ENCODE data around the gene SEL1L2. TPM values are rescaled to one million over a fixed set of nuclear protein-coding genes. Genes with fewer than 3 reads are reported as not detected.

SEL1L2 gene
- total RNA-seq, 1 experiment from 2014 or later, result not detected

DNA sequence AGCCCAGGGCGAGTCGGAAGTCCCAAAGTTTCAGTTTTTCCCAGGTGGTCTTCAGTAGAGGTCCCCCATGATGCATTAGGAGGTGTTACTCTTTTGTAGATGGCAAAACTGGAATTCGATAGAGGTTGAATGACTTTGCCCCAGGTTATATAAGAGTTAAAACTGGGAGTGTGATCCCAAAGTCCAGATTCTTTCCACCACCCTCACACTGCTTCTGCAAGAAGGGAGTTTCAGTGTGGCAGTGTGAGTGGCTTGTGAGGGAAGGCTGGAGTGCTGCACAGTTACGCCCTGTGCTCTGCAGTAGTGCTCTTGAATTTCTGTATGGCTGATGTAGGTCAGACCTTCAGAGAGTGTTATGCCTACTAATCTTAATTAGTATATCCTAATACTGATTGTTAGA, 175.7 kb downstream of the SEL1L2 start:
- peaks cover 4% of the 10 kb centered on the region; the same call in 1 of the 2 replicates for H3K36me3 ChIP-seq (ENCODE audit: control insufficient read depth, insufficient read depth, low read length)

GRCh38 chr20:13813910-13814309, 176.5 kb downstream of the SEL1L2 start:
- TF ChIP-seq CTCF (IDR thresholded peaks at IDR 0.05; ENCODE audit: insufficient read depth in 1 of 2, low read depth in 1 of 2, low read length in 1 of 2, severe bottlenecking in 1 of 2, unreplicated experiment in 1 of 2), result no peak
- ChIA-PET POLR2A (no interaction called here), CTCF (no interaction called here)
- H3K36me3 ChIP-seq (ENCODE audit: control insufficient read depth, insufficient read depth, low read length), result peaks cover 4% of the 10 kb centered on the region; the same call in 1 of the 2 replicates
- H3K4me1 ChIP-seq, result no peaks in the 10 kb centered on the region
- no peak overlapping the region for H3K4me3 ChIP-seq (ENCODE audit: low read depth, low read length)
- intact Hi-C loops (cut with micrococcal nuclease; ENCODE audit: unreplicated experiment), result no loop called here
- no peaks in the 10 kb centered on the region for H3K27me3 Mint-ChIP-seq (ENCODE audit: insufficient read depth, unreplicated experiment)
- H3K27ac Mint-ChIP-seq (ENCODE audit: unreplicated experiment), result no peak overlapping the region
- no peak for DNase-seq
- H3K4me3 Mint-ChIP-seq (ENCODE audit: unreplicated experiment), result no peak overlapping the region
- no peaks in the 10 kb centered on the region for H3K27me3 ChIP-seq (replicated peaks; ENCODE audit: control insufficient read depth, insufficient read depth, low read length)
- no peaks in the 10 kb centered on the region for H3K9me3 Mint-ChIP-seq (ENCODE audit: unreplicated experiment)
- peaks cover 11% of the 10 kb centered on the region for H3K36me3 Mint-ChIP-seq (ENCODE audit: insufficient read depth, unreplicated experiment)
- H3K4me1 Mint-ChIP-seq (ENCODE audit: low read depth, unreplicated experiment), result no peaks in the 10 kb centered on the region
- no TSS peak for BruUV-seq (replicated peaks)
- no peaks in the 10 kb centered on the region for H3K9me3 ChIP-seq

More for the DNA sequence above, 175.7 kb downstream of the SEL1L2 start:
- Mint-ChIP-seq H3K36me3 (ENCODE audit: insufficient read depth, unreplicated experiment) (peaks cover 11% of the 10 kb centered on the region), H3K4me3 (ENCODE audit: unreplicated experiment) (no peak overlapping the region), H3K9me3 (ENCODE audit: unreplicated experiment) (no peaks in the 10 kb centered on the region), H3K4me1 (ENCODE audit: low read depth, unreplicated experiment) (no peaks in the 10 kb centered on the region), H3K27me3 (ENCODE audit: insufficient read depth, unreplicated experiment) (no peaks in the 10 kb centered on the region), H3K27ac (ENCODE audit: unreplicated experiment) (no peak overlapping the region)
- H3K4me1 ChIP-seq, result no peaks in the 10 kb centered on the region
- no peaks in the 10 kb centered on the region for H3K9me3 ChIP-seq
- H3K27me3 ChIP-seq (replicated peaks; ENCODE audit: control insufficient read depth, insufficient read depth, low read length), result no peaks in the 10 kb centered on the region
- ChIA-PET CTCF (no interaction called here), POLR2A (no interaction called here)
- DNase-seq, result no peak
- TF ChIP-seq CTCF (IDR thresholded peaks at IDR 0.05; ENCODE audit: insufficient read depth in 1 of 2, low read depth in 1 of 2, low read length in 1 of 2, severe bottlenecking in 1 of 2, unreplicated experiment in 1 of 2), result no peak
- intact Hi-C loops (cut with micrococcal nuclease; ENCODE audit: unreplicated experiment), result no loop called here
- no peak overlapping the region for H3K4me3 ChIP-seq (ENCODE audit: low read depth, low read length)
- no TSS peak for BruUV-seq (replicated peaks)

DNA sequence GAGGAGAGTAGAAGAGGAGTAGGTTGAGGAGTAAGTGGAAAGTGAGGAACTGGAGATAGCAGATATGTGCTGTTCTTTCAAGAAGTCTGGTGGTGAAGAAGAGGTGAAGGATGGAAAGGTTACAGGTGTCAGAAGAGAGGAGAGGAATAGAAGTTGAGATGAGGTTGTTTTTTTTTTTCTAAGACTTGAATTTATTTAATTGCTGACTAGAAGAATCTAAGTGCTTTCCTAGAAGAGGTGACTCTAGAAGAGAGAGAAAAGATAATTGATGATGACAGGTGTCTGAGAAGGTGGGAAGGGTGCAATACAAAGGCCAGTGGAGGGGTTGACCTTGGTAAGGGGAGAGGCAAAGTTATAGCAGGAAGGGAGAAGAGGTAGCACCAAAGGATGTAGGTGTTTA, 180.0 kb downstream of the SEL1L2 start:
- peaks cover 3% of the 10 kb centered on the region for H3K36me3 ChIP-seq (ENCODE audit: control insufficient read depth, insufficient read depth, low read length)
- no peaks in the 10 kb centered on the region for H3K4me1 Mint-ChIP-seq (ENCODE audit: low read depth, unreplicated experiment)
- no peak for TF ChIP-seq CTCF (IDR thresholded peaks at IDR 0.05; ENCODE audit: insufficient read depth in 1 of 2, low read depth in 1 of 2, low read length in 1 of 2, severe bottlenecking in 1 of 2, unreplicated experiment in 1 of 2)

More for the DNA sequence above, 180.0 kb downstream of the SEL1L2 start:
- Mint-ChIP-seq H3K27ac (ENCODE audit: unreplicated experiment) (no peak overlapping the region), H3K4me3 (ENCODE audit: unreplicated experiment) (no peak overlapping the region), H3K36me3 (ENCODE audit: insufficient read depth, unreplicated experiment) (no peaks in the 10 kb centered on the region), H3K27me3 (ENCODE audit: insufficient read depth, unreplicated experiment) (no peaks in the 10 kb centered on the region), H3K9me3 (ENCODE audit: unreplicated experiment) (no peaks in the 10 kb centered on the region)
- Histone ChIP-seq H3K9me3 (no peaks in the 10 kb centered on the region), H3K27me3 (replicated peaks; ENCODE audit: control insufficient read depth, insufficient read depth, low read length) (no peaks in the 10 kb centered on the region), H3K4me1 (no peaks in the 10 kb centered on the region), H3K4me3 (ENCODE audit: low read depth, low read length) (no peak overlapping the region)
- no peak for DNase-seq
- no TSS peak for BruUV-seq (replicated peaks)
- POLR2A ChIA-PET, result no interaction called here
- CTCF ChIA-PET, result no interaction called here
- intact Hi-C loops (cut with micrococcal nuclease; ENCODE audit: unreplicated experiment), result no loop called here

All from Caco-2 (cell line).